HepG2 (cell line): ENCODE data around the gene RERE.

Experiments
- CTCF ChIP-seq: sonication (generic); formaldehyde crosslinking; IDR thresholded peaks from 2 replicates; pipeline ENCODE4 v1.5.0; 2020; ENCODE audit warnings: mild to moderate bottlenecking, missing genetic modification reagents, moderate library complexity
- EP300 ChIP-seq, 3 experiments: sonication (generic) in 1 of 3; formaldehyde crosslinking in 1 of 3; IDR thresholded peaks; 2 replicates each; pipeline versions ENCODE4 v1.5.1 to v1.6.1; 2011 to 2020; ENCODE audit warnings: low read depth in 2 of 3, low read length in 2 of 3, borderline replicate concordance in 1 of 3, improper control_type of control experiment in 1 of 3, mild to moderate bottlenecking in 1 of 3, missing genetic modification reagents in 1 of 3, moderate library complexity in 1 of 3
- POLR2AphosphoS5 ChIP-seq: IDR thresholded peaks from 2 replicates; pipeline ENCODE4 v1.6.1; 2012; ENCODE audit warnings: low read depth, low read length
- TBL1XR1 ChIP-seq: fragments of 150-350 bp; IDR thresholded peaks from 2 replicates; pipeline ENCODE4 v1.6.1; 2014; ENCODE audit warnings: borderline replicate concordance, low read length; ENCODE audit not compliant: partially characterized antibody

GRCh38 chr1:8863138-8863537 lies 45.7 kb upstream of the RERE start:
- TF ChIP-seq TBL1XR1 (no peak), POLR2AphosphoS5 (no peak; the same call in 1 of the 2 replicates), EP300 (IDR thresholded peaks at IDR 0.05; ENCODE audit: low read depth in 2 of 2, low read length in 2 of 2) (no peak), EP300 (CRISPR knock-in tag; IDR thresholded peaks at IDR 0.05; ENCODE audit: borderline replicate concordance) (no peak), CTCF (CRISPR knock-in tag) (no peak)
